Endothelial cell (in vitro differentiated cells): Measurements from ENCODE around the gene HPGDS. TPM values are rescaled to one million over a fixed set of nuclear protein-coding genes. Genes with fewer than 3 reads are reported as not detected.

Experiments
- DNase-seq: peaks from one replicate; pipeline ENCODE4 v3.0.0; 2021; ENCODE audit warnings: low spot score
- H3K27ac Mint-ChIP-seq: one replicate; pipeline ENCODE4 v1.8.0; 2021; ENCODE audit warnings: mixed read lengths, inconsistent platforms; ENCODE audit not compliant: unreplicated experiment
- H3K27me3 Mint-ChIP-seq: one replicate; pipeline ENCODE4 v1.8.0; 2021; ENCODE audit warnings: mild to moderate bottlenecking, moderate library complexity, mixed read lengths, inconsistent platforms; ENCODE audit not compliant: unreplicated experiment
- H3K36me3 Mint-ChIP-seq: one replicate; pipeline ENCODE4 v1.8.0; 2021; ENCODE audit warnings: mild to moderate bottlenecking, low read depth, mixed read lengths, inconsistent platforms; ENCODE audit not compliant: unreplicated experiment
- H3K4me1 Mint-ChIP-seq: one replicate; pipeline ENCODE4 v1.8.0; 2021; ENCODE audit warnings: mild to moderate bottlenecking, mixed read lengths, inconsistent platforms; ENCODE audit not compliant: unreplicated experiment
- H3K4me3 Mint-ChIP-seq: one replicate; pipeline ENCODE4 v1.8.0; 2021; ENCODE audit warnings: mild to moderate bottlenecking, mixed read lengths, inconsistent platforms; ENCODE audit not compliant: unreplicated experiment
- H3K9me3 Mint-ChIP-seq: one replicate; pipeline ENCODE4 v1.8.0; 2021; ENCODE audit warnings: mixed read lengths, inconsistent platforms; ENCODE audit not compliant: unreplicated experiment
- total RNA-seq: library from RNA; stranded (reverse); fragmentation: NEBNext Ultra II Directional; extraction: Animal tissue kit (Norgen Biotek cat#: 25700); gene quantifications from one replicate; pipeline ENCODE4 v1.2.1, GENCODE V29; 2021; ENCODE audit not compliant: unreplicated experiment
- TF ChIP-seq, protein P1 (sequence below): fragments of 200-600 bp; sonication (generic); IDR thresholded peaks from one replicate; pipeline ENCODE4 v1.5.0; 2021; ENCODE audit warnings: antibody characterized with exemption; ENCODE audit not compliant: unreplicated experiment

The HPGDS gene
- total RNA-seq, 1 donor from 2014 or later = 0.33 TPM

DNA sequence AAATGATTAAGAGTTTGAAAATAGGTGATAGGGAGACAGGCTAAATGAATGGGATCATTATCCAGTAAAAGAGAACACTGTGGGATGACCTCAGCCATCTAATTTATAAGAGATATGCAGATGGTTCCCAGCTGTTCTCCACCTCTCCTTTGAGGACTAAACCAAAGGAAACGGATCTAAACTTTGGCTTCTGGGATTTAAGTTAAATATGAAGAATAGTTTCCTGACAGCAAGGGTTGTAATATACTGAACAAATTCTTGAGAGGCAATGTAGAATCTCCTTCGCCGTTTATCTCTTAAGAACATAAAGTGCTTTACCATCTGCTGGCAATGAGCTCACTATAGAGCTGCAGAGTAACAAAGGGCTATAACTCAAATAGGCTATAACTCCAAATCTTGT, 35.4 kb upstream of the HPGDS start:
- Mint-ChIP-seq H3K4me3 (no peak overlapping the region), H3K27ac (no peak overlapping the region), H3K9me3 (no peaks in the 10 kb centered on the region), H3K27me3 (no peaks in the 10 kb centered on the region), H3K36me3 (no peaks in the 10 kb centered on the region), H3K4me1 (no peaks in the 10 kb centered on the region)
- DNase-seq = no peak
- TF ChIP-seq, protein P1, sequence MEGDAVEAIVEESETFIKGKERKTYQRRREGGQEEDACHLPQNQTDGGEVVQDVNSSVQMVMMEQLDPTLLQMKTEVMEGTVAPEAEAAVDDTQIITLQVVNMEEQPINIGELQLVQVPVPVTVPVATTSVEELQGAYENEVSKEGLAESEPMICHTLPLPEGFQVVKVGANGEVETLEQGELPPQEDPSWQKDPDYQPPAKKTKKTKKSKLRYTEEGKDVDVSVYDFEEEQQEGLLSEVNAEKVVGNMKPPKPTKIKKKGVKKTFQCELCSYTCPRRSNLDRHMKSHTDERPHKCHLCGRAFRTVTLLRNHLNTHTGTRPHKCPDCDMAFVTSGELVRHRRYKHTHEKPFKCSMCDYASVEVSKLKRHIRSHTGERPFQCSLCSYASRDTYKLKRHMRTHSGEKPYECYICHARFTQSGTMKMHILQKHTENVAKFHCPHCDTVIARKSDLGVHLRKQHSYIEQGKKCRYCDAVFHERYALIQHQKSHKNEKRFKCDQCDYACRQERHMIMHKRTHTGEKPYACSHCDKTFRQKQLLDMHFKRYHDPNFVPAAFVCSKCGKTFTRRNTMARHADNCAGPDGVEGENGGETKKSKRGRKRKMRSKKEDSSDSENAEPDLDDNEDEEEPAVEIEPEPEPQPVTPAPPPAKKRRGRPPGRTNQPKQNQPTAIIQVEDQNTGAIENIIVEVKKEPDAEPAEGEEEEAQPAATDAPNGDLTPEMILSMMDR = no peak

DNA sequence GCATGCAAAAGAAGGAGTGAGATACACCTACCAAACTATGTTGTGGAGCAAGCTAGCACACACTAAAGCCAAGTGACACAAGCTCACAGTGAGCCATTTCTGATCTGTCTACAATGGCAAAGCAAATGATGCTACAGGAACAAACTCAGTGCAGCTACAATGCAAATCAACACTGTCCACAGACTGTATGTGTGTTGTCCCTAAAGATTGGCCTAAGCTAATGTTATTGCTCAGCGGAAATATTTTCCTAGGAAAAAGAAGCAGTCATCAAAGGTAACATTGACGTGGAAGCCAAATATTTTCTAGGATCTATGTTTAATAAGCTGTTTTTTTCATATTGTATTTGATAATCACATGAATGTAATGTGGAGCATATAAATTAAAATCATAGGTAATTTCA, 34.7 kb upstream of the HPGDS start:
- no peak for DNase-seq
- Mint-ChIP-seq H3K4me1 (no peaks in the 10 kb centered on the region), H3K36me3 (no peaks in the 10 kb centered on the region), H3K9me3 (no peaks in the 10 kb centered on the region), H3K27me3 (no peaks in the 10 kb centered on the region), H3K4me3 (no peak overlapping the region), H3K27ac (no peak overlapping the region)
- TF ChIP-seq, protein P1 = no peak

DNA sequence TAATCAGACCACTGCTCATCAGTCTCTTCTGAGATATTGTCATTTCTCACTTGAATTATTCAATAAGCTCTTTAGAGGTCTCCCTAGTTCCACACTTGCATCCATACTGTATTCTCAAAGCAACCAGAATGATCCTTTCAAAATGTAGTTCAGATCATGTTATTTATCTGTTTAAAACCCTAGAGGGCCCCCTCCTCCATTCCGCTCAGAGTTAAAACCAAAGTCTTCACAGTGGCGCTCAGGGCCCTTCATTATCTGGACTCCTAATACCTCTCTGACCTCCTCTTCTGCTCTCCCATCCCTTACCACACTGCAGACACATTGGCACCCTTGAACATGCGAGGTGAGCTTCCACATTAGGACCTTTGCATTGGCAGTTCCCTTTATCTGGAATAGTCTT, 32.7 kb upstream of the HPGDS start:
- H3K36me3 Mint-ChIP-seq = no peaks in the 10 kb centered on the region
- no peak overlapping the region for H3K4me3 Mint-ChIP-seq
- no peaks in the 10 kb centered on the region for H3K27me3 Mint-ChIP-seq
- H3K27ac Mint-ChIP-seq = no peak overlapping the region
- TF ChIP-seq, protein P1 = no peak
- no peaks in the 10 kb centered on the region for H3K9me3 Mint-ChIP-seq
- H3K4me1 Mint-ChIP-seq = peaks cover under 1% of the 10 kb centered on the region
- DNase-seq = no peak

DNA sequence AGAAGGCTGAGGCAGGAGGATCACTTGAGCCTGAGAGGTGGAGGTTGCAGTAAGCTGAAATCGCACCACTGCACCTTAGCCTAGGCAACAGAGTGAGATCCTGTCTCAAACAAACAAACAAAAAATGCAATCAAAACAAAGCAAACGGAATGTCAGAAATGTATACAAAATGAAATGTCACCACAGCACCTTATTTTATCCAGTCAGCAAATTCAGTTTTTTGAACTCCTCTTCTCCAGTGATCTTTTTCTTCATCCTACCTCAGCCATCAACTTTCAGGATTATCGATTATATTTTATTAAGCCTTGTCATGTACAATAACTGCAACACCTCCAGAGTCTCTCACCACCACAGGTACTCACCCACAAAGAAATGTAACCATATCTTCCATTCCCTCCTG, 31.1 kb upstream of the HPGDS start:
- H3K27me3 Mint-ChIP-seq = no peaks in the 10 kb centered on the region
- peaks cover 6% of the 10 kb centered on the region for H3K4me1 Mint-ChIP-seq
- H3K36me3 Mint-ChIP-seq = no peaks in the 10 kb centered on the region
- H3K4me3 Mint-ChIP-seq = no peak overlapping the region
- DNase-seq = no peak
- TF ChIP-seq, protein P1 = no peak
- no peak overlapping the region for H3K27ac Mint-ChIP-seq
- no peaks in the 10 kb centered on the region for H3K9me3 Mint-ChIP-seq

DNA sequence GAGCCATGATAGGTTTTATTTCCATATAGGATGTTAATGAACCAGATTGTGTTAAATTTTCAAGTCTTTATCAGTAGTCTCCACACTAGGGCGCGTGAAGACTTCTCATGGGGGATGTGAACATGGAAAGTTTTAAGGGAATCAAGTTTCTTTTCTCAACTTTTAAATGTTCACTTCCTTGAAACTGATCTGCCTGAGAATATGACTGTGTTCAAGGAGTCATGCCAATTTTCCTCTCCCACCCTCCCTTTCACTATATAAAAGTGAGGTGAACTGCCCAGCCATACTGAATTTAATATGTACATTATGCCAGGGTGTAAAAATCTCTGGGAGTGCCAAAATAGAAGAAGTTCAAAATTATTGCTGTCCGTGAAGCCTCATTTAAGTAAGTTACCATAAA, 30.4 kb upstream of the HPGDS start:
- Mint-ChIP-seq H3K27me3 (no peaks in the 10 kb centered on the region), H3K36me3 (no peaks in the 10 kb centered on the region), H3K4me3 (no peak overlapping the region), H3K27ac (no peak overlapping the region), H3K9me3 (no peaks in the 10 kb centered on the region), H3K4me1 (peaks cover 6% of the 10 kb centered on the region)
- TF ChIP-seq, protein P1 = no peak
- DNase-seq = no peak
